MM.1S (cell line): Measurements from ENCODE around the gene DEPDC7.

ENCODE experiments used
- EZH2 ChIP-seq: fragments of 300-600 bp; sonication (generic); optimal IDR thresholded peaks from 2 replicates; pipeline ENCODE3; 2017; ENCODE audit warnings: low read depth, mild to moderate bottlenecking, antibody characterized with exemption, low read length, mixed read lengths
- EZH2phosphoT487 ChIP-seq: fragments of 300-600 bp; sonication (generic); IDR thresholded peaks from 2 replicates; pipeline ENCODE4 v1.6.1; 2018; ENCODE audit warnings: antibody characterized with exemption, low read length
- TF ChIP-seq, protein P1 (sequence below): fragments of 300-600 bp; sonication (generic); IDR thresholded peaks from 2 replicates; pipeline ENCODE4 v1.5.1; 2016; ENCODE audit warnings: antibody characterized with exemption, low read length, mixed read lengths

DNA sequence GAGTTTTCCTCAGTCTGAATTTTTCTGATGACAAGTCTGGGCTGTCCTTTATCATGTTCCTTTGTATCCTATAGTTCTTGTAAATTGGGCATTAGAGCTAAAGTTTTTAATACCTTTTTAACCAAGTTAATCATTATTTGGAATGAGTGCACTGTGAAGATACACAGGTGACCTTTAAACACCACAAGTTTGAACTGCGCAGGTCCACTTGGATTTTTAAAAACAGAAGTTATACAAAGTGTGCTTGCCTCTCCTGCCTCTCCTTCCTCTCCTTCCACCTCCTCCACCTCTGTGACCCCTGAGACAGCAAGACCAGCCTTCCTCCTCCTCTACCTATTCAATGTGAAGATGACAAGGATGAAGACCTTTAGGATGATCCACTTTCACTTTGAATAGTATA lies 19.3 kb downstream of the DEPDC7 start:
- TF ChIP-seq, protein P1, sequence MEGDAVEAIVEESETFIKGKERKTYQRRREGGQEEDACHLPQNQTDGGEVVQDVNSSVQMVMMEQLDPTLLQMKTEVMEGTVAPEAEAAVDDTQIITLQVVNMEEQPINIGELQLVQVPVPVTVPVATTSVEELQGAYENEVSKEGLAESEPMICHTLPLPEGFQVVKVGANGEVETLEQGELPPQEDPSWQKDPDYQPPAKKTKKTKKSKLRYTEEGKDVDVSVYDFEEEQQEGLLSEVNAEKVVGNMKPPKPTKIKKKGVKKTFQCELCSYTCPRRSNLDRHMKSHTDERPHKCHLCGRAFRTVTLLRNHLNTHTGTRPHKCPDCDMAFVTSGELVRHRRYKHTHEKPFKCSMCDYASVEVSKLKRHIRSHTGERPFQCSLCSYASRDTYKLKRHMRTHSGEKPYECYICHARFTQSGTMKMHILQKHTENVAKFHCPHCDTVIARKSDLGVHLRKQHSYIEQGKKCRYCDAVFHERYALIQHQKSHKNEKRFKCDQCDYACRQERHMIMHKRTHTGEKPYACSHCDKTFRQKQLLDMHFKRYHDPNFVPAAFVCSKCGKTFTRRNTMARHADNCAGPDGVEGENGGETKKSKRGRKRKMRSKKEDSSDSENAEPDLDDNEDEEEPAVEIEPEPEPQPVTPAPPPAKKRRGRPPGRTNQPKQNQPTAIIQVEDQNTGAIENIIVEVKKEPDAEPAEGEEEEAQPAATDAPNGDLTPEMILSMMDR = no peak
- TF ChIP-seq EZH2 (no peak), EZH2phosphoT487 (no peak)
